Central memory CD8-positive, alpha-beta T cell (primary cell): Measurements from ENCODE around the gene NHERF1.
A peak's percentile ranks its signal among the peaks of the same experiment; 100 is the strongest.

Experiments
- ATAC-seq: fragments of 150-1000 bp; cut with Tn5 transposase; replicated peaks from 2 replicates; pipeline ENCODE4 v1.10.0; 2022; ENCODE audit warnings: mild to moderate bottlenecking, moderate FRiP score, moderate number of reproducible peaks; ENCODE audit not compliant: poor library complexity, severe bottlenecking; ENCODE audit errors: extremely low read depth
- DNase-seq, 2 donors: peaks; one replicate each; pipeline ENCODE4 v3.0.0; 2021; ENCODE audit warnings: low spot score in 2 of 2
- H3K27ac Mint-ChIP-seq: one replicate; pipeline ENCODE4 v1.8.0; 2022; ENCODE audit warnings: low read depth, mild to moderate bottlenecking, moderate library complexity, mixed read lengths
- H3K27me3 Mint-ChIP-seq: one replicate; pipeline ENCODE4 v1.8.0; 2022; ENCODE audit warnings: mixed read lengths
- H3K36me3 Mint-ChIP-seq: one replicate; pipeline ENCODE4 v1.8.0; 2022; ENCODE audit warnings: mild to moderate bottlenecking, moderate library complexity, mixed read lengths; ENCODE audit not compliant: insufficient read depth
- H3K4me1 Mint-ChIP-seq: one replicate; pipeline ENCODE4 v1.8.0; 2022; ENCODE audit warnings: mixed read lengths
- H3K4me3 Mint-ChIP-seq: one replicate; pipeline ENCODE4 v1.8.0; 2022; ENCODE audit warnings: mild to moderate bottlenecking, moderate library complexity, mixed read lengths
- H3K9me3 Mint-ChIP-seq: one replicate; pipeline ENCODE4 v1.8.0; 2022; ENCODE audit warnings: mixed read lengths

Gene NHERF1

DNA sequence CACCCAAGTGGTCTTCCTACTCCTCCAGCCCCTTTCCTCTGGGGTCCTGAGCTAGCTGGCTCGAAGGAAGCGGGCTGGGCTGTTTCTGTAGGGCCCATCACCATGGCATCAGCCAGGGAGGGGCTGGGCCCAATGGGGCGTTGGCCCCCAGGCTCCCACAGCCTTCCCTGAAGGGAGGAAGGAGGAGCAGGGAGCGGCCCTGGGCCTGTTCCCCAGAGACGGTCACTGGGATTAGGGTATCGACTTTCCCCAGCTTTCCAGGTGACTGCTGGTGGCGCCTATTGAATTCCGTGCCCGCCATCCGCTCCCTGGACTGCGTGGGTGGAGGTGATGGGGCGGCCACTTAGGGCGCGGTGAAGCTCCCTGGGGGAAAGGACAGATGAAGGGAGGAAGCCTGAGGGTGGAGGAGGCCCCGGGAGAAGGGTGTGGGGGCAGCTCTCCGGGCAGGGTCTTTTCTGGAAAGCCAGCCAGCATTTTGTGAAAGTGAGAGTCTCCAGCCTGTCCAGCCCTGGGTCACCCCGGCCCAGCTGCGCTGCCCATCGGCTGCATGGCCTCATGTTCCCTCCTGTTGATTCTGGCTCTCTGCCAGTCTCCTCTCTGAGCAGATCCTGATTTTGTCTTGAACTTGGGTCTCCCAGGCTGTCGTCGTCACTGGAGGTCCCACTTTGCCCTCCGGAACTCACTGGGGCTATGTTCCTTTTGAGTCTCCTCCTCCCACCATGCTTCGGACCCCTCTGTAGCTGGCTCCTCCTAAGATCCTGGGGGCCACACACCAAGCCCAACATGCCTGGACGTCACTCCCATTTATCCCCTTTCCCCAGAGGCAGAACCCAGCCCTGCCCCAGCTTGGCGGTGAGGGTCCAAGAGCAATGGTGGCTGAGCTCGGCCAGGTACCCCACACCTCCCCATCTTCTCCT lies 9.8 kb downstream of the NHERF1 start:
- H3K36me3 Mint-ChIP-seq = peaks cover 40% of the 10 kb centered on the region
- H3K9me3 Mint-ChIP-seq = no peaks in the 10 kb centered on the region
- ATAC-seq = no peak
- peaks cover 73% of the 10 kb centered on the region for H3K4me1 Mint-ChIP-seq
- H3K27me3 Mint-ChIP-seq = no peaks in the 10 kb centered on the region
- H3K27ac Mint-ChIP-seq = peak overlapping the region; percentile 90
- peak overlapping the region; percentile 100 for H3K4me3 Mint-ChIP-seq
- no peak for DNase-seq

GRCh38 chr17:74758848-74759168 lies 10.4 kb downstream of the NHERF1 start:
- H3K4me1 Mint-ChIP-seq = peaks cover 69% of the 10 kb centered on the region
- no peak for DNase-seq
- H3K4me3 Mint-ChIP-seq = peak overlapping the region; percentile 100

GRCh38 chr17:74759243-74759801 lies 10.9 kb downstream of the NHERF1 start:
- H3K4me1 Mint-ChIP-seq = peaks cover 64% of the 10 kb centered on the region
- DNase-seq (peak; percentile 46 to 50), ATAC-seq (peak; percentile 90)
- peak overlapping the region; percentile 100 for H3K4me3 Mint-ChIP-seq
- no peaks in the 10 kb centered on the region for H3K9me3 Mint-ChIP-seq
- no peaks in the 10 kb centered on the region for H3K27me3 Mint-ChIP-seq
- H3K36me3 Mint-ChIP-seq = peaks cover 38% of the 10 kb centered on the region
- peak overlapping the region; percentile 90 for H3K27ac Mint-ChIP-seq

More at GRCh38 chr17:74758848-74759168, 10.4 kb downstream of the NHERF1 start:
- Mint-ChIP-seq H3K9me3 (no peaks in the 10 kb centered on the region), H3K27ac (peak overlapping the region; percentile 90), H3K27me3 (no peaks in the 10 kb centered on the region), H3K36me3 (peaks cover 38% of the 10 kb centered on the region)
- peak; percentile 15 for ATAC-seq

- Mint-ChIP-seq H3K36me3 (peaks cover 38% of the 10 kb centered on the region), H3K9me3 (no peaks in the 10 kb centered on the region), H3K27ac (peak overlapping the region; percentile 90), H3K27me3 (no peaks in the 10 kb centered on the region), H3K4me3 (peak overlapping the region; percentile 100), H3K4me1 (peaks cover 58% of the 10 kb centered on the region)
- ATAC-seq = no peak
- no peak for DNase-seq
Observed at GRCh38 chr17:74759941-74760340, 11.5 kb downstream of the NHERF1 start.

DNA sequence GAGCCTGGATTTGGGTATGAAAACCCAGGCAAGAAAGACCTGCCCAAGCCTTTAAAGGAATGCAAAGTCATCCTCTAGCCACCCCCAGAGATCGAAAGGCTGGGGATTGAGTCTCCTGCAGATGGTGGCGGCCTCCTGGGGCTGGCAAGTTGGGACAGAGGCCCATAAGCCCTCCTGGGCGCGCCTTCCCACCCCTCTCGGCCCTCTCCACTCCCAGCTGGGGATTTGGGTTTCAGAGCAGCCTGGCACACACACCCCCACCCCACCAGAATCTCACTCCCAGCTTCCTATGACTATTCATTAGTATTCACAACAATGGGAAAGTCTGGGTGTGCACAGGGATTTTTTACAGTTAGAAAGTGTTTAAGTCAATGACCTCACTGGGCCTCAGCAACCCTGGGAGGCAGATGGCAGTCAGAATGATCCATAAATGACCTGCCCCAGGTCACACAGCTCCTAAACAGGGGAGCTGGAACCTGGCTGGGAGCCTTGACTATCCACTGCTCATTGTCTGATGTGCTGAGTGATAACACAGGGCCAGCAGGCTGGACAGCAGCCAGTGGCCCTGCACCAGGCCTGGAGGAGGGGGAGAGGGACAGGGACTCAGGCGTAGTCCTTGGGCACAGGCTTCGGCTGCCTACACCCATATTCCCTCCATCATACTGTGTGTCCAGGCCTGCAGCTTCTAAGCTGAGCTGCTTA lies 12.1 kb downstream of the NHERF1 start:
- no peak for ATAC-seq
- peak overlapping the region; percentile 90 for H3K27ac Mint-ChIP-seq
- peaks cover 52% of the 10 kb centered on the region for H3K4me1 Mint-ChIP-seq
- no peaks in the 10 kb centered on the region for H3K9me3 Mint-ChIP-seq
- DNase-seq = no peak
- H3K36me3 Mint-ChIP-seq = peaks cover 40% of the 10 kb centered on the region
- peak overlapping the region; percentile 100 for H3K4me3 Mint-ChIP-seq
- no peaks in the 10 kb centered on the region for H3K27me3 Mint-ChIP-seq

- Mint-ChIP-seq H3K9me3 (no peaks in the 10 kb centered on the region), H3K27me3 (no peaks in the 10 kb centered on the region), H3K4me3 (peak overlapping the region; percentile 100), H3K36me3 (peaks cover 44% of the 10 kb centered on the region), H3K4me1 (peaks cover 51% of the 10 kb centered on the region), H3K27ac (peak overlapping the region; percentile 35)
- no peak for DNase-seq
- no peak for ATAC-seq
Observed at GRCh38 chr17:74761419-74761818, 13.0 kb downstream of the NHERF1 start.

GRCh38 chr17:74761931-74762330 lies 13.5 kb downstream of the NHERF1 start:
- no peaks in the 10 kb centered on the region for H3K27me3 Mint-ChIP-seq
- H3K4me1 Mint-ChIP-seq = peaks cover 46% of the 10 kb centered on the region
- H3K36me3 Mint-ChIP-seq = peaks cover 42% of the 10 kb centered on the region
- peak overlapping the region; percentile 35 for H3K27ac Mint-ChIP-seq
- no peak for DNase-seq
- H3K4me3 Mint-ChIP-seq = no peak overlapping the region
- no peak for ATAC-seq
- H3K9me3 Mint-ChIP-seq = no peaks in the 10 kb centered on the region

- ATAC-seq (no peak), DNase-seq (no peak)
- Mint-ChIP-seq H3K36me3 (peaks cover 51% of the 10 kb centered on the region), H3K4me3 (no peak overlapping the region), H3K4me1 (peaks cover 34% of the 10 kb centered on the region), H3K27me3 (no peaks in the 10 kb centered on the region), H3K27ac (no peak overlapping the region), H3K9me3 (no peaks in the 10 kb centered on the region)
Observed at GRCh38 chr17:74763565-74764387, 15.3 kb downstream of the NHERF1 start.

DNA sequence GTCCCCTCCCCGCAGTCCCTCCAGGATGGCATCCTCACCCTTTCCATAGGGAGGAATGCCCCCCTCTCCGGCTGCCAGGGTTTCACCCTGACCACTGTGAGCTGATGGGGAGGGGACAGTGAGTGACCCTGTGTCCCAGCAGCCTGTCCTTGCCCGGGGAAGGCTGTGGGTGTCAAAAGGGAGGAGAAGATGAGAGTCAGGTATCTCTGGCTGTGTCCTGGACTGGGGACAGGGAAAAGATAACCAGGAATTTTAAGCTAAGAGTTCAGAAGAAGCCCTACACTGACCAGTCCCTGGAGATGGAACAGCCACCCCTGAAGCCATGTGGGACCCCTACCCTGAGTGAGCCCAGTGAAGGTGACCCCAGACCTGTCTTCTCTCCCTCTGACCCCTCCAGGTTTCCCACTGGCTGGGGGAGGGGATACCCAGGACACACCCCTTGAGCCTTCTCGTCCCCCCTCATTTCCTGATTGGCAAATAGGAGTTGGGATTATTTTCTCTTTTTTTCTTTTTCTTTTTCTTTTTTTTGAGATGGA lies 16.4 kb downstream of the NHERF1 start:
- H3K36me3 Mint-ChIP-seq = peaks cover 50% of the 10 kb centered on the region

GRCh38 chr17:74766413-74766812 lies 18.0 kb downstream of the NHERF1 start:
- Mint-ChIP-seq H3K4me3 (no peak overlapping the region), H3K4me1 (peaks cover 40% of the 10 kb centered on the region), H3K27ac (peak overlapping the region; percentile 64), H3K9me3 (no peaks in the 10 kb centered on the region), H3K27me3 (no peaks in the 10 kb centered on the region), H3K36me3 (peaks cover 61% of the 10 kb centered on the region)
- ATAC-seq = no peak
- no peak for DNase-seq

More for the DNA sequence above, 16.4 kb downstream of the NHERF1 start:
- Mint-ChIP-seq H3K27me3 (no peaks in the 10 kb centered on the region), H3K9me3 (no peaks in the 10 kb centered on the region), H3K27ac (peak overlapping the region; percentile 86), H3K4me1 (peaks cover 33% of the 10 kb centered on the region), H3K4me3 (no peak overlapping the region)
- DNase-seq (no peak), ATAC-seq (no peak)

- Mint-ChIP-seq H3K4me1 (peaks cover 40% of the 10 kb centered on the region), H3K4me3 (no peak overlapping the region), H3K27me3 (no peaks in the 10 kb centered on the region), H3K36me3 (peaks cover 66% of the 10 kb centered on the region), H3K9me3 (no peaks in the 10 kb centered on the region), H3K27ac (peak overlapping the region; percentile 64)
- ATAC-seq = no peak
- DNase-seq = no peak
Observed at GRCh38 chr17:74767111-74767516, 18.7 kb downstream of the NHERF1 start.
